HepG2 (cell line): ENCODE measurements around the gene VSX1. TPM values are rescaled to one million over a fixed set of nuclear protein-coding genes. Genes with fewer than 3 reads are reported as not detected.

Experiments
- ATAC-seq: fragments of 200-7000 bp; cut with Tn5 transposase; 3 replicates; pipeline ENCODE4 v1.9.1; 2020; ENCODE audit warnings: mild to moderate bottlenecking, moderate library complexity
- BruUV-seq: library from RNA; stranded (reverse); fragments of 400-500 nt; replicated peaks from 2 replicates; lab custom pipeline; 2021; lab: Mats Ljungman, UMichigan
- CTCF ChIA-PET: fragments of 300-600 bp; formaldehyde crosslinking; extraction: SDS; loops from one replicate; lab custom pipeline; 2021; ENCODE audit warnings: low total read pairs, inconsistent platforms, low intra/inter-chr PET ratio; lab: Yijun Ruan, JAX
- POLR2A ChIA-PET: fragments of 350-600 bp; sonication (Branson Sonifier 250); formaldehyde crosslinking; loops from one replicate; lab custom pipeline; 2020; ENCODE audit warnings: antibody characterized with exemption, inconsistent platforms; lab: Yijun Ruan, JAX
- DNase-seq: peaks from one replicate; pipeline ENCODE4 v3.0.0-alpha.2; 2015; ENCODE audit warnings: low spot score
- FAIRE-seq: peaks from 3 replicates; lab custom pipeline; 2011; peaks lifted over from hg19 to GRCh38; lab: Jason Lieb, UNC
- H2AFZ ChIP-seq: one replicate; pipeline ENCODE4 v1.6.1; 2011; ENCODE audit warnings: low read length, inconsistent platforms
- H3K27ac ChIP-seq: fragments of 300-600 bp; 3 replicates; pipeline ENCODE4 v1.8.0; 2011; ENCODE audit warnings: mixed run types, mild to moderate bottlenecking, mixed read lengths, low read length, inconsistent platforms; ENCODE audit not compliant: insufficient read depth; ENCODE audit errors: extremely low read length
- H3K27me3 ChIP-seq, 2 experiments: fragments of 200-600 bp in 1 of 2; 2 replicates in 1 of 2; 3 replicates in 1 of 2; pipeline versions ENCODE4 v1.6.0 to v1.8.0; 2011; ENCODE audit warnings: low read length in 2 of 2, mild to moderate bottlenecking in 2 of 2, moderate library complexity in 2 of 2, inconsistent platforms in 1 of 2; ENCODE audit not compliant: insufficient read depth in 2 of 2, control insufficient read depth in 1 of 2
- H3K36me3 ChIP-seq, 2 experiments: fragments of 200-600 bp in 1 of 2; replicated peaks in 1 of 2; 2 replicates in 1 of 2; 3 replicates in 1 of 2; pipeline versions ENCODE4 v1.5.1 to v1.8.0; 2011; ENCODE audit warnings: low read length in 2 of 2, inconsistent platforms in 1 of 2; ENCODE audit not compliant: insufficient read depth in 2 of 2, control insufficient read depth in 1 of 2
- H3K4me1 ChIP-seq: 2 replicates; pipeline ENCODE4 v1.5.1; 2012; ENCODE audit warnings: low read length, inconsistent platforms; ENCODE audit not compliant: insufficient read depth
- H3K4me2 ChIP-seq: 2 replicates; pipeline ENCODE4 v1.6.0; 2011; ENCODE audit warnings: low read depth, low read length, inconsistent platforms
- H3K4me3 ChIP-seq, 3 experiments: fragments of 200-600 bp in 1 of 3; sonication (generic), shearing (Covaris generic) in 1 of 3; replicated peaks in 1 of 3; 2 replicates each; pipeline ENCODE4 v1.5.1; 2011 to 2016; ENCODE audit warnings: low read length in 3 of 3, inconsistent platforms in 2 of 3, low read depth in 2 of 3, mild to moderate bottlenecking in 2 of 3, control low read depth in 1 of 3, mixed read lengths in 1 of 3; ENCODE audit not compliant: insufficient read depth in 1 of 3
- H3K79me2 ChIP-seq: one replicate; pipeline ENCODE4 v1.6.1; 2011; ENCODE audit warnings: low read length, inconsistent platforms; ENCODE audit not compliant: insufficient read depth
- H3K9ac ChIP-seq: 2 replicates; pipeline ENCODE4 v1.6.0; 2011; ENCODE audit warnings: mild to moderate bottlenecking, low read depth, low read length, inconsistent platforms; ENCODE audit not compliant: insufficient read depth
- H3K9me3 ChIP-seq: 2 replicates; pipeline ENCODE4 v1.5.1; 2012; ENCODE audit warnings: mild to moderate bottlenecking, low read length
- H4K20me1 ChIP-seq: 2 replicates; pipeline ENCODE4 v1.6.0; 2011; ENCODE audit warnings: inconsistent platforms, mild to moderate bottlenecking, low read length, moderate library complexity; ENCODE audit not compliant: insufficient read depth
- ELF3 ChIP-seq: IDR thresholded peaks from 2 replicates; pipeline ENCODE4 v1.6.1; 2016; ENCODE audit warnings: missing genetic modification reagents, missing compliant biosample characterization
- IRF2 ChIP-seq: IDR thresholded peaks from 2 replicates; pipeline ENCODE4 v1.6.1; 2018; ENCODE audit warnings: missing genetic modification reagents, missing compliant biosample characterization
- MEIS1 ChIP-seq: sonication (generic); formaldehyde crosslinking; IDR thresholded peaks from 2 replicates; pipeline ENCODE4 v1.9.0; 2021; ENCODE audit warnings: mild to moderate bottlenecking, missing genetic modification reagents, moderate library complexity, borderline replicate concordance
- NCOA5 ChIP-seq: sonication (generic); formaldehyde crosslinking; IDR thresholded peaks from 2 replicates; pipeline ENCODE4 v1.4.0; 2020; ENCODE audit warnings: missing genetic modification reagents
- PAX8 ChIP-seq: sonication (generic); formaldehyde crosslinking; IDR thresholded peaks from 2 replicates; pipeline ENCODE4 v1.8.0; 2022; ENCODE audit warnings: mild to moderate bottlenecking, missing genetic modification reagents, borderline replicate concordance
- PBX2 ChIP-seq: IDR thresholded peaks from 2 replicates; pipeline ENCODE4 v1.6.1; 2016; ENCODE audit warnings: control low read depth
- PLSCR1 ChIP-seq: sonication (generic); formaldehyde crosslinking; IDR thresholded peaks from 2 replicates; pipeline ENCODE4 v1.5.0; 2020; ENCODE audit warnings: missing genetic modification reagents, mild to moderate bottlenecking, borderline replicate concordance
- RAD21 ChIP-seq: fragments of 450-650 bp; formaldehyde crosslinking; IDR thresholded peaks from 2 replicates; pipeline ENCODE4 v1.5.0; 2020; ENCODE audit warnings: mild to moderate bottlenecking
- SNAI1 ChIP-seq: sonication (generic); formaldehyde crosslinking; IDR thresholded peaks from 2 replicates; pipeline ENCODE4 v1.5.0; 2020; ENCODE audit warnings: mild to moderate bottlenecking, missing genetic modification reagents, borderline replicate concordance
- TEAD3 ChIP-seq: optimal IDR thresholded peaks from 2 replicates; pipeline ENCODE3; 2016; ENCODE audit warnings: borderline replicate concordance
- TOPORS ChIP-seq: sonication (generic); formaldehyde crosslinking; IDR thresholded peaks from 2 replicates; pipeline ENCODE4 v1.8.0; 2023; ENCODE audit warnings: mild to moderate bottlenecking, missing genetic modification reagents
- YEATS4 ChIP-seq: sonication (generic); formaldehyde crosslinking; IDR thresholded peaks from 2 replicates; pipeline ENCODE4 v1.4.0; 2020; ENCODE audit warnings: missing genetic modification reagents, borderline replicate concordance
- ZNF292 ChIP-seq: sonication (generic); formaldehyde crosslinking; IDR thresholded peaks from 2 replicates; pipeline ENCODE4 v1.8.1; 2022; ENCODE audit warnings: mild to moderate bottlenecking, low read depth, missing genetic modification reagents, borderline replicate concordance
- ZNF614 ChIP-seq: IDR thresholded peaks from 2 replicates; pipeline ENCODE4 v1.6.1; 2018; ENCODE audit warnings: missing biosample characterization, missing genetic modification reagents, inconsistent platforms, borderline replicate concordance
- ZNF724P ChIP-seq: sonication (generic); formaldehyde crosslinking; IDR thresholded peaks from 2 replicates; pipeline ENCODE4 v1.8.0; 2022; ENCODE audit warnings: missing genetic modification reagents, borderline replicate concordance
- ZNF83 ChIP-seq: sonication (generic); formaldehyde crosslinking; IDR thresholded peaks from 2 replicates; pipeline ENCODE4 v1.4.0; 2020; ENCODE audit warnings: missing genetic modification reagents, mild to moderate bottlenecking, borderline replicate concordance
- WGBS: methylation state at CpG from one replicate; pipeline ENCODE4 v1.1.6; 2017; ENCODE audit warnings: low lambda C conversion rate; 5-methylcytosine and 5-hydroxymethylcytosine counted together
- in situ Hi-C: cut with HindIII; loops from 2 replicates; pipeline ENCODE4 v1.10.0; 2017; ENCODE audit warnings: low pct_unique_long_range_greater_than_20kb; ENCODE audit not compliant: extremely low pct_ligation_motif_present
- intact Hi-C: fragments of 100-400 bp; cut with micrococcal nuclease; formaldehyde crosslinking; loops from one replicate; pipeline ENCODE4 v1.10.0; 2022; ENCODE audit not compliant: unreplicated experiment
- polyA plus RNA-seq, 8 experiments: library from polyadenylated mRNA; depleted of rRNA in 3 of 8; stranded (reverse) in 7 of 8; unstranded in 1 of 8; fragments of >200 nt; fragmentation: Illumina TruSeq in 4 of 8; extraction: Trizol in 4 of 8; gene quantifications; 2 replicates each; pipeline versions ENCODE4 v1.2.1 to v1.2.3, GENCODE V29; 2011 to 2016; ENCODE audit warnings: low read depth in 4 of 8, missing spikeins in 1 of 8, mixed read lengths in 1 of 8; ENCODE audit not compliant: insufficient read depth in 1 of 8
- total RNA-seq, 5 experiments: library from RNA; depleted of rRNA; stranded (reverse); fragments of >200 nt; fragmentation: Illumina TruSeq; extraction: Trizol; gene quantifications; 2 replicates each; pipeline ENCODE4 v1.2.3, GENCODE V29; 2016; ENCODE audit warnings: low read depth in 1 of 5

VSX1 gene
- total and polyA plus RNA-seq, 2 of the 13 experiments (the other 11 are each of a cell fraction or from before 2014, with no cell fraction given), result 0.04 TPM; not detected in 1

GRCh38 chr20:25025986-25026605, 55.8 kb downstream of the VSX1 start:
- no peaks in the 10 kb centered on the region for H3K9me3 ChIP-seq
- peak; percentile 17; the same call in 1 of the 3 replicates for ATAC-seq
- POLR2A ChIA-PET, result no interaction called here
- peaks cover 27% of the 10 kb centered on the region for H3K4me1 ChIP-seq
- H3K27me3 ChIP-seq, result peaks cover 0 to 2% of the 10 kb centered on the region in 2 experiments; a peak in 1 of 5 replicates
- H4K20me1 ChIP-seq, result no peaks in the 10 kb centered on the region
- TF ChIP-seq TEAD3 (no peak), TOPORS (no peak), PLSCR1 (CRISPR knock-in tag) (no peak), ZNF83 (CRISPR knock-in tag) (no peak), ZNF724P (CRISPR knock-in tag) (no peak), ELF3 (CRISPR knock-in tag) (no peak), ZNF292 (CRISPR knock-in tag) (no peak), ZNF614 (CRISPR knock-in tag) (no peak), SNAI1 (CRISPR knock-in tag) (no peak), PBX2 (CRISPR knock-in tag) (no peak), NCOA5 (CRISPR knock-in tag) (no peak), YEATS4 (CRISPR knock-in tag) (no peak), IRF2 (CRISPR knock-in tag) (no peak), RAD21 (no peak), MEIS1 (no peak), PAX8 (CRISPR knock-in tag) (no peak)
- no peak overlapping the region for H3K4me3 ChIP-seq
- H3K79me2 ChIP-seq, result no peaks in the 10 kb centered on the region
- intact Hi-C loops, result no loop called here
- in situ Hi-C loops, result no loop called here
- FAIRE-seq, result no peak
- no peak overlapping the region for H3K9ac ChIP-seq
- H3K36me3 ChIP-seq, result no peaks in the 10 kb centered on the region
- no peak for DNase-seq
- no peak overlapping the region for H2AFZ ChIP-seq
- H3K27ac ChIP-seq, result no peak overlapping the region
- CTCF ChIA-PET, result no interaction called here
- no TSS peak for BruUV-seq
- no peak overlapping the region for H3K4me2 ChIP-seq
- WGBS, result 59% methylated on average over 4 of the region's 4 CpGs

Other genes starting within 250 kb of the VSX1 start
- not detected in 2 replicates for gene CST7, start 132.9 kb downstream of the VSX1 start, total RNA-seq (2016; rRNA removed; fragmentation: Illumina TruSeq; extraction: Trizol)
- gene CST7, start 132.9 kb downstream of the VSX1 start, polyA plus RNA-seq (2011; rRNA removed), result not detected in 2 replicates
- gene APMAP, start 89.4 kb downstream of the VSX1 start, total RNA-seq (2016; rRNA removed; fragmentation: Illumina TruSeq; extraction: Trizol), result 96.9 and 214 TPM in 2 replicates
- gene APMAP, start 89.4 kb downstream of the VSX1 start, polyA plus RNA-seq (2011; rRNA removed), result 168 and 177 TPM in 2 replicates
- 38.2 and 41.6 TPM in 2 replicates for gene ACSS1, start 24.0 kb downstream of the VSX1 start, total RNA-seq (2016; rRNA removed; fragmentation: Illumina TruSeq; extraction: Trizol)
- 15.2 and 23.3 TPM in 2 replicates for gene ACSS1, start 24.0 kb downstream of the VSX1 start, polyA plus RNA-seq (2011; rRNA removed)
- 98.4 and 164 TPM in 2 replicates for gene ENTPD6, start 113.6 kb upstream of the VSX1 start, total RNA-seq (2016; rRNA removed; fragmentation: Illumina TruSeq; extraction: Trizol)
- gene ENTPD6, start 113.6 kb upstream of the VSX1 start, polyA plus RNA-seq (2011; rRNA removed), result 172 and 221 TPM in 2 replicates
- gene PYGB, start 165.9 kb upstream of the VSX1 start, total RNA-seq (2016; rRNA removed; fragmentation: Illumina TruSeq; extraction: Trizol), result 82.0 and 86.3 TPM in 2 replicates
- gene PYGB, start 165.9 kb upstream of the VSX1 start, polyA plus RNA-seq (2011; rRNA removed), result 24.2 and 37.5 TPM in 2 replicates